ACC112 (cell line): ENCODE measurements around the gene LRCH2.

Source experiments
- H2AFZ ChIP-seq: fragments of 200-600 bp; sonication (generic); one replicate; pipeline ENCODE4 v1.6.0; 2017; ENCODE audit warnings: antibody characterized with exemption, low read length; ENCODE audit not compliant: unreplicated experiment
- H3K27ac ChIP-seq: fragments of 200-600 bp; sonication (generic); 2 replicates; pipeline ENCODE4 v1.5.1; 2014; ENCODE audit warnings: low read depth, mild to moderate bottlenecking, antibody characterized with exemption, low read length, moderate library complexity
- H3K27me3 ChIP-seq: fragments of 200-600 bp; sonication (generic); 2 replicates; pipeline ENCODE4 v1.6.1; 2014; ENCODE audit warnings: mild to moderate bottlenecking, antibody characterized with exemption, low read length, moderate library complexity, mixed read lengths; ENCODE audit not compliant: insufficient read depth
- H3K36me3 ChIP-seq: fragments of 200-600 bp; sonication (generic); 2 replicates; pipeline ENCODE4 v1.6.1; 2016; ENCODE audit warnings: mild to moderate bottlenecking, antibody characterized with exemption, low read length, moderate library complexity, mixed read lengths; ENCODE audit not compliant: insufficient read depth
- H3K4me1 ChIP-seq: fragments of 200-600 bp; sonication (generic); one replicate; pipeline ENCODE4 v1.6.1; 2016; ENCODE audit warnings: low read length, mixed read lengths; ENCODE audit not compliant: insufficient read depth, unreplicated experiment, control insufficient read depth
- H3K4me3 ChIP-seq: fragments of 200-600 bp; sonication (generic); 2 replicates; pipeline ENCODE4 v1.5.1; 2014; ENCODE audit warnings: mild to moderate bottlenecking, low read depth, low read length
- H3K79me2 ChIP-seq: fragments of 200-600 bp; sonication (generic); one replicate; pipeline ENCODE4 v1.6.0; 2016; ENCODE audit warnings: low read length; ENCODE audit not compliant: control insufficient read depth, unreplicated experiment, insufficient read depth

LRCH2 gene

GRCh38 chrX:115067812-115068211, 166.1 kb downstream of the LRCH2 start:
- no peak overlapping the region for H2AFZ ChIP-seq
- H3K27ac ChIP-seq = no peak overlapping the region
- no peaks in the 10 kb centered on the region for H3K27me3 ChIP-seq
- H3K4me3 ChIP-seq = no peak overlapping the region
- H3K36me3 ChIP-seq = no peaks in the 10 kb centered on the region
- H3K79me2 ChIP-seq = no peaks in the 10 kb centered on the region
- no peaks in the 10 kb centered on the region for H3K4me1 ChIP-seq

GRCh38 chrX:115065304-115065703, 168.6 kb downstream of the LRCH2 start:
- Histone ChIP-seq H3K4me3 (no peak overlapping the region), H3K27me3 (no peaks in the 10 kb centered on the region), H3K79me2 (no peaks in the 10 kb centered on the region), H2AFZ (no peak overlapping the region), H3K27ac (no peak overlapping the region), H3K36me3 (no peaks in the 10 kb centered on the region), H3K4me1 (no peaks in the 10 kb centered on the region)
